Thyroid gland (tissue), 4 donors: ENCODE results near the gene ZNF627.

Source experiments
- CTCF ChIP-seq, 6 experiments: fragments of 200-600 bp in 3 of 6; fragments of 450-650 bp in 3 of 6; sonication (generic) in 3 of 6; IDR thresholded peaks; one replicate each; pipeline ENCODE4 v1.5.1; 2016 to 2019; ENCODE audit warnings: antibody characterized with exemption in 6 of 6, mild to moderate bottlenecking in 2 of 6, inconsistent platforms in 1 of 6, moderate library complexity in 1 of 6
- POLR2A ChIP-seq, 2 donors: fragments of 450-650 bp; IDR thresholded peaks; one replicate each; pipeline ENCODE4 v1.6.1; 2017; ENCODE audit warnings: antibody characterized with exemption in 2 of 2, mild to moderate bottlenecking in 2 of 2, moderate library complexity in 1 of 2

DNA sequence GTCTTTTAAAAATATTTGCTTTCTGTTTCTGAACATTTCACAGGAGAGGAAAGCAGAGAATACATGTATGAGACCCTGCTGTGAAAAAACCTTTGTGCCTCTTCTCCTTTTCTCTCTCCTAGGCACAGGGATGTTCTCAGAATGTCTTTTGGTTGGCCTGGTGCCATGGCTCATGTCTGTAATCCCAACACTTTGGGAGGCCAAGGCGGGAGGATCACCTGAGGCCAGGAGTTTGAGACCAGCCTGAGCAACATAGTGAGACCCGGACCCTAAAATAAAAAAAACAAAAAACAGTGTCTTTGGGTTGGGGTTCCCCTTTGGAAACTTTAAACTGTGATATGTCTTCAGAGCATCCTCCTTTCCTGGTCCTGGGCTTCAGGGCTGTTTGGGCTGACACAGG lies 1.5 kb downstream of the ZNF627 start:
- TF ChIP-seq CTCF (IDR thresholded peaks at IDR 0.05) = no peak
- TF ChIP-seq POLR2A (IDR thresholded peaks at IDR 0.05) = no peak
